Measurements from ENCODE around the gene LMOD1.
"Not testable (repeated sequence)": the region's sequence is repeated elsewhere in the genome, so short reads cannot be mapped to it uniquely, and the experiment has no call there.

Gene LMOD1

GRCh38 chr1:201890806-201891450, 55.4 kb downstream of the LMOD1 start:
- no peak for ATAC-seq

GRCh38 chr1:201890223-201890622, 56.1 kb downstream of the LMOD1 start:
- ATAC-seq = no peak

GRCh38 chr1:201889090-201889968, 57.0 kb downstream of the LMOD1 start:
- ATAC-seq = no peak

GRCh38 chr1:201888282-201889089, 57.9 kb downstream of the LMOD1 start, which contains the start of gene SHISA4:
TSS of gene SHISA4 (plus strand) at chr1:201888898. CDS start at chr1:201888995, 97 bp downstream.
- peak; percentile 52 to 57 for ATAC-seq

- no peak for ATAC-seq
Observed at GRCh38 chr1:201887116-201887866, 59.1 kb downstream of the LMOD1 start.

GRCh38 chr1:201886103-201886885, 60.1 kb downstream of the LMOD1 start:
- ATAC-seq = no peak

GRCh38 chr1:201885531-201886075, 60.7 kb downstream of the LMOD1 start:
- no peak for ATAC-seq

- ATAC-seq = no peak
Observed at GRCh38 chr1:201884425-201884824, 61.9 kb downstream of the LMOD1 start.

GRCh38 chr1:201883786-201884185, 62.6 kb downstream of the LMOD1 start:
- ATAC-seq = peak in 1 of 2 donors; percentile 25

- ATAC-seq = no peak
Observed at GRCh38 chr1:201883266-201883665, 63.1 kb downstream of the LMOD1 start.

- ATAC-seq = peak; percentile 56 to 63
Observed at GRCh38 chr1:201882665-201883132, 63.6 kb downstream of the LMOD1 start.

GRCh38 chr1:201881617-201882016, 64.7 kb downstream of the LMOD1 start:
- no peak for ATAC-seq

- no peak for ATAC-seq
Observed at GRCh38 chr1:201880928-201881571, 65.3 kb downstream of the LMOD1 start.

GRCh38 chr1:201877877-201878401, 68.4 kb downstream of the LMOD1 start:
- ATAC-seq = peak in 1 of 2 donors; percentile 30

GRCh38 chr1:201876148-201876818, 70.1 kb downstream of the LMOD1 start:
- no peak for ATAC-seq

- no peak for ATAC-seq
Observed at GRCh38 chr1:201874672-201875071, 71.7 kb downstream of the LMOD1 start.

GRCh38 chr1:201870397-201870796, 76.0 kb downstream of the LMOD1 start:
- ATAC-seq = no peak

GRCh38 chr1:201861448-201861847, 84.9 kb downstream of the LMOD1 start:
- ATAC-seq = no peak

GRCh38 chr1:201859424-201859823, 86.9 kb downstream of the LMOD1 start:
- no peak for ATAC-seq

GRCh38 chr1:201856722-201857121, 89.6 kb downstream of the LMOD1 start:
- ATAC-seq = not testable (repeated sequence)
